ENCODE results near the gene HSFX3. TPM values are rescaled to one million over a fixed set of nuclear protein-coding genes. Genes with fewer than 3 reads are reported as not detected.

Gene HSFX3
- total and polyA plus RNA-seq, 2 of the 8 experiments (the other 6 are each of a cell fraction or from before 2014, with no cell fraction given), result not detected

- TF ChIP-seq, protein P1, sequence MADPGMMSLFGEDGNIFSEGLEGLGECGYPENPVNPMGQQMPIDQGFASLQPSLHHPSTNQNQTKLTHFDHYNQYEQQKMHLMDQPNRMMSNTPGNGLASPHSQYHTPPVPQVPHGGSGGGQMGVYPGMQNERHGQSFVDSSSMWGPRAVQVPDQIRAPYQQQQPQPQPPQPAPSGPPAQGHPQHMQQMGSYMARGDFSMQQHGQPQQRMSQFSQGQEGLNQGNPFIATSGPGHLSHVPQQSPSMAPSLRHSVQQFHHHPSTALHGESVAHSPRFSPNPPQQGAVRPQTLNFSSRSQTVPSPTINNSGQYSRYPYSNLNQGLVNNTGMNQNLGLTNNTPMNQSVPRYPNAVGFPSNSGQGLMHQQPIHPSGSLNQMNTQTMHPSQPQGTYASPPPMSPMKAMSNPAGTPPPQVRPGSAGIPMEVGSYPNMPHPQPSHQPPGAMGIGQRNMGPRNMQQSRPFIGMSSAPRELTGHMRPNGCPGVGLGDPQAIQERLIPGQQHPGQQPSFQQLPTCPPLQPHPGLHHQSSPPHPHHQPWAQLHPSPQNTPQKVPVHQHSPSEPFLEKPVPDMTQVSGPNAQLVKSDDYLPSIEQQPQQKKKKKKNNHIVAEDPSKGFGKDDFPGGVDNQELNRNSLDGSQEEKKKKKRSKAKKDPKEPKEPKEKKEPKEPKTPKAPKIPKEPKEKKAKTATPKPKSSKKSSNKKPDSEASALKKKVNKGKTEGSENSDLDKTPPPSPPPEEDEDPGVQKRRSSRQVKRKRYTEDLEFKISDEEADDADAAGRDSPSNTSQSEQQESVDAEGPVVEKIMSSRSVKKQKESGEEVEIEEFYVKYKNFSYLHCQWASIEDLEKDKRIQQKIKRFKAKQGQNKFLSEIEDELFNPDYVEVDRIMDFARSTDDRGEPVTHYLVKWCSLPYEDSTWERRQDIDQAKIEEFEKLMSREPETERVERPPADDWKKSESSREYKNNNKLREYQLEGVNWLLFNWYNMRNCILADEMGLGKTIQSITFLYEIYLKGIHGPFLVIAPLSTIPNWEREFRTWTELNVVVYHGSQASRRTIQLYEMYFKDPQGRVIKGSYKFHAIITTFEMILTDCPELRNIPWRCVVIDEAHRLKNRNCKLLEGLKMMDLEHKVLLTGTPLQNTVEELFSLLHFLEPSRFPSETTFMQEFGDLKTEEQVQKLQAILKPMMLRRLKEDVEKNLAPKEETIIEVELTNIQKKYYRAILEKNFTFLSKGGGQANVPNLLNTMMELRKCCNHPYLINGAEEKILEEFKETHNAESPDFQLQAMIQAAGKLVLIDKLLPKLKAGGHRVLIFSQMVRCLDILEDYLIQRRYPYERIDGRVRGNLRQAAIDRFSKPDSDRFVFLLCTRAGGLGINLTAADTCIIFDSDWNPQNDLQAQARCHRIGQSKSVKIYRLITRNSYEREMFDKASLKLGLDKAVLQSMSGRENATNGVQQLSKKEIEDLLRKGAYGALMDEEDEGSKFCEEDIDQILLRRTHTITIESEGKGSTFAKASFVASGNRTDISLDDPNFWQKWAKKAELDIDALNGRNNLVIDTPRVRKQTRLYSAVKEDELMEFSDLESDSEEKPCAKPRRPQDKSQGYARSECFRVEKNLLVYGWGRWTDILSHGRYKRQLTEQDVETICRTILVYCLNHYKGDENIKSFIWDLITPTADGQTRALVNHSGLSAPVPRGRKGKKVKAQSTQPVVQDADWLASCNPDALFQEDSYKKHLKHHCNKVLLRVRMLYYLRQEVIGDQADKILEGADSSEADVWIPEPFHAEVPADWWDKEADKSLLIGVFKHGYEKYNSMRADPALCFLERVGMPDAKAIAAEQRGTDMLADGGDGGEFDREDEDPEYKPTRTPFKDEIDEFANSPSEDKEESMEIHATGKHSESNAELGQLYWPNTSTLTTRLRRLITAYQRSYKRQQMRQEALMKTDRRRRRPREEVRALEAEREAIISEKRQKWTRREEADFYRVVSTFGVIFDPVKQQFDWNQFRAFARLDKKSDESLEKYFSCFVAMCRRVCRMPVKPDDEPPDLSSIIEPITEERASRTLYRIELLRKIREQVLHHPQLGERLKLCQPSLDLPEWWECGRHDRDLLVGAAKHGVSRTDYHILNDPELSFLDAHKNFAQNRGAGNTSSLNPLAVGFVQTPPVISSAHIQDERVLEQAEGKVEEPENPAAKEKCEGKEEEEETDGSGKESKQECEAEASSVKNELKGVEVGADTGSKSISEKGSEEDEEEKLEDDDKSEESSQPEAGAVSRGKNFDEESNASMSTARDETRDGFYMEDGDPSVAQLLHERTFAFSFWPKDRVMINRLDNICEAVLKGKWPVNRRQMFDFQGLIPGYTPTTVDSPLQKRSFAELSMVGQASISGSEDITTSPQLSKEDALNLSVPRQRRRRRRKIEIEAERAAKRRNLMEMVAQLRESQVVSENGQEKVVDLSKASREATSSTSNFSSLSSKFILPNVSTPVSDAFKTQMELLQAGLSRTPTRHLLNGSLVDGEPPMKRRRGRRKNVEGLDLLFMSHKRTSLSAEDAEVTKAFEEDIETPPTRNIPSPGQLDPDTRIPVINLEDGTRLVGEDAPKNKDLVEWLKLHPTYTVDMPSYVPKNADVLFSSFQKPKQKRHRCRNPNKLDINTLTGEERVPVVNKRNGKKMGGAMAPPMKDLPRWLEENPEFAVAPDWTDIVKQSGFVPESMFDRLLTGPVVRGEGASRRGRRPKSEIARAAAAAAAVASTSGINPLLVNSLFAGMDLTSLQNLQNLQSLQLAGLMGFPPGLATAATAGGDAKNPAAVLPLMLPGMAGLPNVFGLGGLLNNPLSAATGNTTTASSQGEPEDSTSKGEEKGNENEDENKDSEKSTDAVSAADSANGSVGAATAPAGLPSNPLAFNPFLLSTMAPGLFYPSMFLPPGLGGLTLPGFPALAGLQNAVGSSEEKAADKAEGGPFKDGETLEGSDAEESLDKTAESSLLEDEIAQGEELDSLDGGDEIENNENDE (IDR thresholded peaks at IDR 0.05; ENCODE audit: insufficient replicate concordance, low read length), result no peak
- TF ChIP-seq NRF1 (IDR thresholded peaks at IDR 0.05; ENCODE audit: low read depth, low read length), result no peak
These were observed 32.4 kb downstream of the HSFX3 start (continued) for GRCh38 chrX:149517308-149517707.
